Panc1 (cell line): ENCODE measurements around the gene SNX9.

Experiments
- CTCF ChIP-seq: fragments of 450-650 bp; IDR thresholded peaks from 2 replicates; pipeline ENCODE4 v1.5.1; 2017; ENCODE audit warnings: mild to moderate bottlenecking
- POLR2AphosphoS5 ChIP-seq: IDR thresholded peaks from 2 replicates; pipeline ENCODE4 v1.6.1; 2012; ENCODE audit warnings: mild to moderate bottlenecking, low read depth, low read length, moderate library complexity
- REST ChIP-seq, 2 experiments: IDR thresholded peaks; 2 replicates each; pipeline ENCODE4 v1.6.1; 2011 to 2012; ENCODE audit warnings: low read depth in 2 of 2, control low read depth in 1 of 2, low read length in 1 of 2, mild to moderate bottlenecking in 1 of 2, moderate library complexity in 1 of 2; ENCODE audit not compliant: insufficient read depth in 1 of 2
- SIN3A ChIP-seq: IDR thresholded peaks from 2 replicates; pipeline ENCODE4 v1.6.1; 2012; ENCODE audit warnings: low read depth, mild to moderate bottlenecking, low read length, moderate library complexity, borderline replicate concordance; ENCODE audit not compliant: insufficient read depth
- TCF7L2 ChIP-seq: IDR thresholded peaks from 2 replicates; pipeline ENCODE4 v1.6.1; 2011; ENCODE audit warnings: mild to moderate bottlenecking, low read depth, low read length, inconsistent platforms

- TF ChIP-seq CTCF (no peak), POLR2AphosphoS5 (no peak), REST (IDR thresholded peaks at IDR 0.05; ENCODE audit: insufficient read depth in 1 of 2, low read depth in 2 of 2, low read length in 1 of 2) (no peak), SIN3A (no peak), TCF7L2 (no peak)
Observed at GRCh38 chr6:157988700-157989063, 165.6 kb downstream of the SNX9 start.
